SK-N-MC (cell line): ENCODE measurements around the gene CCT3.

ENCODE experiments used
- EZH2 ChIP-seq: fragments of 200-600 bp; sonication (generic); IDR thresholded peaks from one replicate; pipeline ENCODE4 v1.6.1; 2017; ENCODE audit warnings: antibody characterized with exemption
- FOXP2 ChIP-seq: optimal IDR thresholded peaks from 2 replicates; pipeline ENCODE3; 2011; ENCODE audit warnings: mild to moderate bottlenecking, moderate library complexity; ENCODE audit not compliant: insufficient read depth; ENCODE audit errors: extremely low read length, control extremely low read depth
- POLR2AphosphoS5 ChIP-seq: IDR thresholded peaks from 2 replicates; pipeline ENCODE4 v1.6.1; 2012; ENCODE audit warnings: mild to moderate bottlenecking, low read depth, low read length, borderline replicate concordance

GRCh38 chr1:156384007-156384406 lies 45.9 kb upstream of the CCT3 start:
- no peak for TF ChIP-seq EZH2
- TF ChIP-seq POLR2AphosphoS5, result no peak
- no peak for TF ChIP-seq FOXP2
